Neural cell (in vitro differentiated cells): ENCODE measurements around the gene GCNT1.

Source experiments
- CTCF ChIP-seq: fragments of 450-650 bp; IDR thresholded peaks from 2 replicates; pipeline ENCODE4 v1.5.1; 2014; ENCODE audit warnings: antibody characterized with exemption, mild to moderate bottlenecking, moderate library complexity; ENCODE audit not compliant: poor library complexity, severe bottlenecking
- EP300 ChIP-seq: fragments of 450-650 bp; conservative IDR thresholded peaks from 2 replicates; pipeline ENCODE4 v1.6.1; 2014; ENCODE audit warnings: antibody characterized with exemption, mild to moderate bottlenecking, moderate library complexity; ENCODE audit not compliant: poor library complexity, severe bottlenecking
- POLR2AphosphoS5 ChIP-seq: IDR thresholded peaks from 2 replicates; pipeline ENCODE4 v1.6.1; 2012
- RAD21 ChIP-seq: fragments of 450-650 bp; conservative IDR thresholded peaks from 2 replicates; pipeline ENCODE4 v1.6.1; 2014; ENCODE audit warnings: antibody characterized with exemption, mild to moderate bottlenecking, moderate library complexity
- TAF1 ChIP-seq: IDR thresholded peaks from 2 replicates; pipeline ENCODE4 v1.6.1; 2012; ENCODE audit warnings: low read depth
- TF ChIP-seq, protein P1 (sequence below): IDR thresholded peaks from 2 replicates; pipeline ENCODE4 v1.6.1; 2012; ENCODE audit warnings: borderline replicate concordance

DNA sequence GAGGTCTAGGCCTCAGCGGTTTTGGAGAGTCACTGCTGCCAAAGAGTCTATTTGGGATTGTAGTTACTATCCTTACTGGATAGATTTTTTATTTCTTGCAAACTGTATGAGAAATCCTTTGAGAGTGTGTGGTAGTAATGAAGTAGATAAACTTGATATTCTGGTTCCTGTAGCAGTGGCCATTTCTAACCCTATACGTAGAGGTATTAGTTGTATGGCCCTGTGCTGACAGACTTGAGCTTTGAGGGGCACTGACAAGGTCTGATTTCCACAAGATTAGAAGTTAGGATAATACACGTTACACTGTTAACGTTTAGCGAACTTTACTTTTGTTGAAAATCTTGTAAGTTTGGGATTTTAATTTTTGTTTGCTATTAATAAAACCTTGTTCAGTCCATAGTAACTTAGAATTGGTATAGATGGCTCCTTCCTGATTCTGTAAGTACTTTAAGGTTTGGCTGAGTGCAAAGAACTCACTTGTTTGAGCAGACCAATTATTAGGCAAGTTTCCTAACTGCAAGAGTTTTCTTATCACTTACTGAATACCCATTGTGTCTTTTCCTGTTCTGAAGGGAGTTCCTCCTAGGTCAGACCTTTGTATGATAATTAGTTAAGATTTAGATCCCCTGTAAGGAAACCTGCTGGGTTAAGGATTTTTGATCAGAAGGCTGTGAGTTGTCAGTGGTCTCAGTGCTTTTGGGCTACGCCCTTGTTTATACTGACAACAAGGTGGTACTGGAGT, 31.4 kb downstream of the GCNT1 start:
- no peak for TF ChIP-seq CTCF
- TF ChIP-seq, protein P1, sequence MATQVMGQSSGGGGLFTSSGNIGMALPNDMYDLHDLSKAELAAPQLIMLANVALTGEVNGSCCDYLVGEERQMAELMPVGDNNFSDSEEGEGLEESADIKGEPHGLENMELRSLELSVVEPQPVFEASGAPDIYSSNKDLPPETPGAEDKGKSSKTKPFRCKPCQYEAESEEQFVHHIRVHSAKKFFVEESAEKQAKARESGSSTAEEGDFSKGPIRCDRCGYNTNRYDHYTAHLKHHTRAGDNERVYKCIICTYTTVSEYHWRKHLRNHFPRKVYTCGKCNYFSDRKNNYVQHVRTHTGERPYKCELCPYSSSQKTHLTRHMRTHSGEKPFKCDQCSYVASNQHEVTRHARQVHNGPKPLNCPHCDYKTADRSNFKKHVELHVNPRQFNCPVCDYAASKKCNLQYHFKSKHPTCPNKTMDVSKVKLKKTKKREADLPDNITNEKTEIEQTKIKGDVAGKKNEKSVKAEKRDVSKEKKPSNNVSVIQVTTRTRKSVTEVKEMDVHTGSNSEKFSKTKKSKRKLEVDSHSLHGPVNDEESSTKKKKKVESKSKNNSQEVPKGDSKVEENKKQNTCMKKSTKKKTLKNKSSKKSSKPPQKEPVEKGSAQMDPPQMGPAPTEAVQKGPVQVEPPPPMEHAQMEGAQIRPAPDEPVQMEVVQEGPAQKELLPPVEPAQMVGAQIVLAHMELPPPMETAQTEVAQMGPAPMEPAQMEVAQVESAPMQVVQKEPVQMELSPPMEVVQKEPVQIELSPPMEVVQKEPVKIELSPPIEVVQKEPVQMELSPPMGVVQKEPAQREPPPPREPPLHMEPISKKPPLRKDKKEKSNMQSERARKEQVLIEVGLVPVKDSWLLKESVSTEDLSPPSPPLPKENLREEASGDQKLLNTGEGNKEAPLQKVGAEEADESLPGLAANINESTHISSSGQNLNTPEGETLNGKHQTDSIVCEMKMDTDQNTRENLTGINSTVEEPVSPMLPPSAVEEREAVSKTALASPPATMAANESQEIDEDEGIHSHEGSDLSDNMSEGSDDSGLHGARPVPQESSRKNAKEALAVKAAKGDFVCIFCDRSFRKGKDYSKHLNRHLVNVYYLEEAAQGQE: no peak
- no peak for TF ChIP-seq POLR2AphosphoS5
- no peak for TF ChIP-seq EP300
- TF ChIP-seq TAF1: no peak
- TF ChIP-seq RAD21: no peak
